Fibroblast of skin of right biceps (primary cell): ENCODE results near the gene WWOX.
A peak's percentile ranks its signal among the peaks of the same experiment; 100 is the strongest.
"Not testable (repeated sequence)": the region's sequence is repeated elsewhere in the genome, so short reads cannot be mapped to it uniquely, and the experiment has no call there.

Source experiments
- DNase-seq: peaks from one replicate; pipeline ENCODE4 v3.0.0-alpha.2; 2013

WWOX gene

GRCh38 chr16:78672779-78673556 is 573.5 kb downstream of the WWOX start:
- no peak for DNase-seq

GRCh38 chr16:78673884-78674283 is 574.4 kb downstream of the WWOX start:
- no peak for DNase-seq

- no peak for DNase-seq
Measured at GRCh38 chr16:78675312-78675711, 575.9 kb downstream of the WWOX start.

- peak; percentile 44 for DNase-seq
Measured at GRCh38 chr16:78675951-78676792, 576.7 kb downstream of the WWOX start.

- DNase-seq, result no peak
Measured at GRCh38 chr16:78677181-78677731, 577.8 kb downstream of the WWOX start.

GRCh38 chr16:78679546-78679945 is 580.1 kb downstream of the WWOX start:
- no peak for DNase-seq

GRCh38 chr16:78681743-78682142 is 582.3 kb downstream of the WWOX start:
- no peak for DNase-seq

- DNase-seq, result peak; percentile 95
Measured at GRCh38 chr16:78684030-78684611, 584.7 kb downstream of the WWOX start.

- peak; percentile 59 for DNase-seq
Measured at GRCh38 chr16:78684655-78685375, 585.4 kb downstream of the WWOX start.

- DNase-seq, result no peak
Measured at GRCh38 chr16:78686601-78687000, 587.1 kb downstream of the WWOX start.

GRCh38 chr16:78689028-78689427 is 589.6 kb downstream of the WWOX start:
- DNase-seq, result peak; percentile 77

- DNase-seq, result no peak
Measured at GRCh38 chr16:78689536-78689935, 590.1 kb downstream of the WWOX start.

- no peak for DNase-seq
Measured at GRCh38 chr16:78690510-78690909, 591.1 kb downstream of the WWOX start.

GRCh38 chr16:78691746-78692145 is 592.3 kb downstream of the WWOX start:
- not testable (repeated sequence) for DNase-seq

- no peak for DNase-seq
Measured at GRCh38 chr16:78693496-78693895, 594.0 kb downstream of the WWOX start.

- DNase-seq, result no peak
Measured at GRCh38 chr16:78694414-78694813, 595.0 kb downstream of the WWOX start.

- DNase-seq, result no peak
Measured at GRCh38 chr16:78695391-78695790, 595.9 kb downstream of the WWOX start.

- no peak for DNase-seq
Measured at GRCh38 chr16:78696797-78697196, 597.3 kb downstream of the WWOX start.

GRCh38 chr16:78697426-78697825 is 598.0 kb downstream of the WWOX start:
- DNase-seq, result no peak

GRCh38 chr16:78703936-78704335 is 604.5 kb downstream of the WWOX start:
- DNase-seq, result peak; percentile 5

- peak; percentile 71 for DNase-seq
Measured at GRCh38 chr16:78704416-78704815, 605.0 kb downstream of the WWOX start.

- DNase-seq, result peak; percentile 36
Measured at GRCh38 chr16:78705694-78706093, 606.2 kb downstream of the WWOX start.

- no peak for DNase-seq
Measured at GRCh38 chr16:78706637-78707036, 607.2 kb downstream of the WWOX start.
